ENCODE measurements around the gene THADA.
"Not testable (repeated sequence)": the region's sequence is repeated elsewhere in the genome, so short reads cannot be mapped to it uniquely, and the experiment has no call there.

The THADA gene

GRCh38 chr2:43595603-43596412 lies at the start of gene THADA:
THADA (minus strand) TSS chr2:43596038; CDS start chr2:43592392, 3,646 bp downstream.
- DNase-seq, result peak; percentile 99

GRCh38 chr2:43643680-43644079 lies 47.8 kb upstream of the THADA start:
- DNase-seq, result no peak

- DNase-seq, result no peak
Measured at GRCh38 chr2:43642363-43642762, 46.5 kb upstream of the THADA start.

- DNase-seq, result peak; percentile 94
Measured at GRCh38 chr2:43637030-43637803, 41.4 kb upstream of the THADA start, which contains the start of gene PLEKHH2. PLEKHH2 (plus strand) TSS chr2:43637260; CDS start chr2:43644674, 7,414 bp downstream.

GRCh38 chr2:43636621-43637020 lies 40.8 kb upstream of the THADA start:
- DNase-seq, result no peak

- DNase-seq, result not testable (repeated sequence)
Measured at GRCh38 chr2:43636153-43636552, 40.3 kb upstream of the THADA start.

GRCh38 chr2:43634604-43635306 lies 38.9 kb upstream of the THADA start:
- DNase-seq, result no peak

- no peak for DNase-seq
Measured at GRCh38 chr2:43631618-43632317, 35.9 kb upstream of the THADA start.

- no peak for DNase-seq
Measured at GRCh38 chr2:43622931-43623451, 27.2 kb upstream of the THADA start.

GRCh38 chr2:43619511-43619910 lies 23.7 kb upstream of the THADA start:
- DNase-seq, result no peak

GRCh38 chr2:43616967-43617680 lies 21.3 kb upstream of the THADA start:
- no peak for DNase-seq

GRCh38 chr2:43612944-43613343 lies 17.1 kb upstream of the THADA start:
- DNase-seq, result no peak

GRCh38 chr2:43611987-43612894 lies 16.4 kb upstream of the THADA start:
- DNase-seq, result peak; percentile 76

GRCh38 chr2:43610361-43610760 lies 14.5 kb upstream of the THADA start:
- no peak for DNase-seq

GRCh38 chr2:43609290-43609918 lies 13.6 kb upstream of the THADA start:
- DNase-seq, result no peak

- no peak for DNase-seq
Measured at GRCh38 chr2:43605851-43606250, 10.0 kb upstream of the THADA start.

- DNase-seq, result no peak
Measured at GRCh38 chr2:43605079-43605655, 9.3 kb upstream of the THADA start.

GRCh38 chr2:43604674-43605073 lies 8.8 kb upstream of the THADA start:
- DNase-seq, result no peak

- DNase-seq, result not testable (repeated sequence)
Measured at GRCh38 chr2:43600596-43600995, 4.8 kb upstream of the THADA start.

GRCh38 chr2:43594875-43595274 lies 963 bp downstream of the THADA start:
- no peak for DNase-seq

Measured in left hindlimb (tissue), 1 donor.